ENCODE data around the gene STEAP2.

Gene STEAP2

DNA sequence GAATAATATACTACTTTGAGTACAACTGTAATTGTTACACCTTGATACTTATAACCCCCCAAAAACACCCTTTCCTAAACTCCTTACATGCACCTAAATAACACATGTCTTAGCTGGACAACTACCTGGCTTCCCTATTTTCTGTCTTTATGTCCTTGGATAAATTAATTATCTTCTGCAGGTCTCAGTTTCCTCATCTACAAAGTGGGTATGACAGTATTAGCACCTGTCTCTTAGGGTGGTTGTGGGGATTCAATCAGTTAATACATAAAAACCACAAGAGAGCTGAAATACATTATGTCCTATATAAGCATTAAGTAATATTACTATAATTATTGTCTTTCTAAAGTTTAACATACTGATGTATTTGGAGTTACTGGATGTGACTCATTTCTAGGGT, 10.8 kb downstream of the STEAP2 start:
- no peaks in the 10 kb centered on the region for H4K20me1 ChIP-seq (ENCODE audit: low read depth, low read length)

DNA sequence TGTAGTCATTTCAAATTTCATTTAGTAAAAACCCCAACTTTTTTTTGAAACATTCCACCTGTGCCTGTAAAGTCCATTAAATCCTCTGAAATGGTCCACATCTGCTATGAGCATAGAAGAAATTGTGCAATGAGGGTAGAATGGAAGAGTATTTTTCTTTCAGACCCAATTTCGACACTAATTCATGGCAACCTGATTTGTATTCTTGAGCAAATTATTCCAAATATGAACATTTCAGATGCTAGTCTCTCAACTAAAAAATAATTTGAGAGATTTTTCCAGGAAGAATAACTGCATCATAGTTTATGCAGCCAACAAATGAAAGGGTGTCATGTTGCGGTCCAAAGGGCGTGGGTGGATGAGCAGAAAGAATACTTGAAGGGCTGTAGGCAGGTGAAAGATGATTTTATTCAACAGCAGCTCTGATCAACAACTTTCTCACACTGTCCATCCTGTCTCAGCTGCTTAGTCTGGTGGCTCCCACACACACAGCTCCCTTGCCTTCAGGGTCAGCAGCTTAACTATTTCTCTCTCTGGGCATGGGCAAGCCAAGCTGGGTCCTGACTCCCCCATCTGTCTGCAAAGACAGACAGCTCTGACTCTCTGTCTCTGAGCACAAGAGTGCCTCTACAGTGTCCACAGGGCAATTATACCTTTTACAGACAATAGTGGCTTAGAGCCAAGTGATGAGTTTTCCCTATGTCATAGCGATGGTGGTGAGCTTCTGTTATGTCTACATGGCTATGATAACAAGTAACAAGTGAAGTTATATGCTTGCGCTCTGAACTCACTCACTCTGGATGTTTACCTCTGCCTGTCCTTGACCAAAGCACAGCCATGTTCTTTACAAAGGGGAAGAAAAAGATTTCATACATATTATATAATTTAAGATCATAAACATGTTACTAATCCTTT, 11.5 kb downstream of the STEAP2 start:
- no peak overlapping the region for H3K9ac ChIP-seq (ENCODE audit: low read length)
- no peak overlapping the region for H3K4me2 ChIP-seq (ENCODE audit: low read depth, low read length, poor library complexity, severe bottlenecking)
- no peak overlapping the region for H3K4me3 ChIP-seq (ENCODE audit: insufficient read depth, low read length, poor library complexity, severe bottlenecking)
- no peaks in the 10 kb centered on the region for H3K9me3 ChIP-seq (ENCODE audit: insufficient read depth, low read length)
- no peaks in the 10 kb centered on the region for H3K36me3 ChIP-seq (ENCODE audit: low read length)
- H4K20me1 ChIP-seq (ENCODE audit: low read depth, low read length): no peaks in the 10 kb centered on the region
- H3K27me3 ChIP-seq (ENCODE audit: low read length): no peaks in the 10 kb centered on the region
- no peak overlapping the region for H2AFZ ChIP-seq (ENCODE audit: low read depth, low read length, severe bottlenecking)
- H3K27ac ChIP-seq (ENCODE audit: low read depth, low read length): no peak overlapping the region
- H3K79me2 ChIP-seq (ENCODE audit: insufficient read depth, low read length): no peaks in the 10 kb centered on the region
- no peak for TF ChIP-seq EZH2phosphoT487 (conservative IDR thresholded peaks at IDR 0.05; ENCODE audit: low read length)
- TF ChIP-seq, protein P1, sequence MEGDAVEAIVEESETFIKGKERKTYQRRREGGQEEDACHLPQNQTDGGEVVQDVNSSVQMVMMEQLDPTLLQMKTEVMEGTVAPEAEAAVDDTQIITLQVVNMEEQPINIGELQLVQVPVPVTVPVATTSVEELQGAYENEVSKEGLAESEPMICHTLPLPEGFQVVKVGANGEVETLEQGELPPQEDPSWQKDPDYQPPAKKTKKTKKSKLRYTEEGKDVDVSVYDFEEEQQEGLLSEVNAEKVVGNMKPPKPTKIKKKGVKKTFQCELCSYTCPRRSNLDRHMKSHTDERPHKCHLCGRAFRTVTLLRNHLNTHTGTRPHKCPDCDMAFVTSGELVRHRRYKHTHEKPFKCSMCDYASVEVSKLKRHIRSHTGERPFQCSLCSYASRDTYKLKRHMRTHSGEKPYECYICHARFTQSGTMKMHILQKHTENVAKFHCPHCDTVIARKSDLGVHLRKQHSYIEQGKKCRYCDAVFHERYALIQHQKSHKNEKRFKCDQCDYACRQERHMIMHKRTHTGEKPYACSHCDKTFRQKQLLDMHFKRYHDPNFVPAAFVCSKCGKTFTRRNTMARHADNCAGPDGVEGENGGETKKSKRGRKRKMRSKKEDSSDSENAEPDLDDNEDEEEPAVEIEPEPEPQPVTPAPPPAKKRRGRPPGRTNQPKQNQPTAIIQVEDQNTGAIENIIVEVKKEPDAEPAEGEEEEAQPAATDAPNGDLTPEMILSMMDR (IDR thresholded peaks at IDR 0.05; ENCODE audit: insufficient read depth, low read length, poor library complexity, severe bottlenecking): no peak
- no peaks in the 10 kb centered on the region for H3K9me2 ChIP-seq (replicated peaks; ENCODE audit: insufficient read depth, low read length)
- H3F3A ChIP-seq (ENCODE audit: insufficient read depth): no peaks in the 10 kb centered on the region

More for the DNA sequence above, 10.8 kb downstream of the STEAP2 start:
- Histone ChIP-seq H3K4me2 (ENCODE audit: low read depth, low read length, poor library complexity, severe bottlenecking) (no peak overlapping the region), H2AFZ (ENCODE audit: low read depth, low read length, severe bottlenecking) (no peak overlapping the region), H3K9me2 (replicated peaks; ENCODE audit: insufficient read depth, low read length) (no peaks in the 10 kb centered on the region), H3K9me3 (ENCODE audit: insufficient read depth, low read length) (no peaks in the 10 kb centered on the region), H3K36me3 (ENCODE audit: low read length) (no peaks in the 10 kb centered on the region), H3K27ac (ENCODE audit: low read depth, low read length) (no peak overlapping the region), H3K9ac (ENCODE audit: low read length) (no peak overlapping the region), H3F3A (ENCODE audit: insufficient read depth) (no peaks in the 10 kb centered on the region), H3K4me3 (ENCODE audit: insufficient read depth, low read length, poor library complexity, severe bottlenecking) (no peak overlapping the region), H3K27me3 (ENCODE audit: low read length) (no peaks in the 10 kb centered on the region), H3K79me2 (ENCODE audit: insufficient read depth, low read length) (no peaks in the 10 kb centered on the region)
- TF ChIP-seq EZH2phosphoT487 (conservative IDR thresholded peaks at IDR 0.05; ENCODE audit: low read length): no peak
- TF ChIP-seq, protein P1 (IDR thresholded peaks at IDR 0.05; ENCODE audit: insufficient read depth, low read length, poor library complexity, severe bottlenecking): no peak

DNA sequence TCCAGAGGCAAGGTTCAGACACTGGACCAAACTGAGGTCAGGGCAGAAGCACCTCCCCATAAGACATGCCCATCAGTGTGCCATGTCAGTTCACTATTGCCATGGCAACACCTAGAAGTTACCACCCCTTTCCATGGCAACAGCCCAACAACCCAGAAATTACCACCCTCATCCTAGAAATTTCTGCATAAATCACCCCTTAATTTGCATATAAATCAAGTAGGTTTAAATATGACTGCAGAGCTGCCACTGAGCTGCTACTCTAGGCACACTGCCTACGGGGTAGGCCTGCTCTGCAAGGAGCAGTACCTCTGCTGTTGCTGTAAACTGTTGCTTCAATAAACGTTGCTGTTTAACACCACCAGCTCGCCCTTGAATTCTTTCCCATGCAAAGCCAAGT, 12.7 kb downstream of the STEAP2 start:
- Histone ChIP-seq H3F3A (ENCODE audit: insufficient read depth) (no peaks in the 10 kb centered on the region), H3K9me3 (ENCODE audit: insufficient read depth, low read length) (no peaks in the 10 kb centered on the region), H3K79me2 (ENCODE audit: insufficient read depth, low read length) (no peaks in the 10 kb centered on the region), H3K27me3 (ENCODE audit: low read length) (no peaks in the 10 kb centered on the region; the same call in 1 of the 2 replicates), H3K27ac (ENCODE audit: low read depth, low read length) (no peak overlapping the region), H3K9ac (ENCODE audit: low read length) (no peak overlapping the region), H4K20me1 (ENCODE audit: low read depth, low read length) (no peaks in the 10 kb centered on the region), H3K36me3 (ENCODE audit: low read length) (no peaks in the 10 kb centered on the region), H3K9me2 (replicated peaks; ENCODE audit: insufficient read depth, low read length) (no peaks in the 10 kb centered on the region), H2AFZ (ENCODE audit: low read depth, low read length, severe bottlenecking) (no peak overlapping the region), H3K4me2 (ENCODE audit: low read depth, low read length, poor library complexity, severe bottlenecking) (no peak overlapping the region), H3K4me3 (ENCODE audit: insufficient read depth, low read length, poor library complexity, severe bottlenecking) (no peak overlapping the region)
- TF ChIP-seq, protein P1 (IDR thresholded peaks at IDR 0.05; ENCODE audit: insufficient read depth, low read length, poor library complexity, severe bottlenecking): no peak
- TF ChIP-seq EZH2phosphoT487 (conservative IDR thresholded peaks at IDR 0.05; ENCODE audit: low read length): no peak

Measured in SU-DHL-6 (cell line).